Hepatocyte (in vitro differentiated cells): ENCODE data around the gene ARMC7. TPM values are rescaled to one million over a fixed set of nuclear protein-coding genes. Genes with fewer than 3 reads are reported as not detected.
"Not testable (repeated sequence)": the region's sequence is repeated elsewhere in the genome, so short reads cannot be mapped to it uniquely, and the experiment has no call there.

ENCODE experiments used
- DNase-seq: peaks from one replicate; pipeline ENCODE4 v3.0.0-alpha.2; 2016; ENCODE audit warnings: low spot score
- H2AFZ ChIP-seq: fragments of 200-600 bp; sonication (generic); 2 replicates; pipeline ENCODE4 v1.6.0; 2016; ENCODE audit warnings: antibody characterized with exemption, mild to moderate bottlenecking
- H3K27ac ChIP-seq: fragments of 200-600 bp; sonication (generic); 2 replicates; pipeline ENCODE4 v1.5.1; 2016; ENCODE audit warnings: mild to moderate bottlenecking
- H3K27me3 ChIP-seq: fragments of 200-600 bp; sonication (generic); 2 replicates; pipeline ENCODE4 v1.6.1; 2016
- H3K36me3 ChIP-seq: fragments of 200-600 bp; sonication (generic); replicated peaks from 2 replicates; pipeline ENCODE4 v1.5.1; 2016; ENCODE audit warnings: low read depth; ENCODE audit not compliant: insufficient read depth
- H3K4me1 ChIP-seq: fragments of 200-600 bp; sonication (generic); 2 replicates; pipeline ENCODE4 v1.5.1; 2016; ENCODE audit warnings: mild to moderate bottlenecking, moderate library complexity; ENCODE audit not compliant: insufficient read depth
- H3K4me2 ChIP-seq: fragments of 200-600 bp; sonication (generic); 2 replicates; pipeline ENCODE4 v1.6.0; 2016
- H3K4me3 ChIP-seq: fragments of 200-600 bp; sonication (generic); 2 replicates; pipeline ENCODE4 v1.5.1; 2016; ENCODE audit warnings: mild to moderate bottlenecking
- H3K79me2 ChIP-seq: fragments of 200-600 bp; sonication (generic); 2 replicates; pipeline ENCODE4 v1.6.0; 2017; ENCODE audit warnings: mild to moderate bottlenecking
- H3K9me2 ChIP-seq: fragments of 200-600 bp; sonication (generic); replicated peaks from 2 replicates; pipeline ENCODE4 v1.6.0; 2017; ENCODE audit warnings: mild to moderate bottlenecking; ENCODE audit not compliant: insufficient read depth
- H3K9me3 ChIP-seq: fragments of 200-600 bp; sonication (generic); 2 replicates; pipeline ENCODE4 v1.5.1; 2016; ENCODE audit warnings: low read depth, mild to moderate bottlenecking
- H4K20me1 ChIP-seq: fragments of 200-600 bp; sonication (generic); 2 replicates; pipeline ENCODE4 v1.6.0; 2016; ENCODE audit warnings: mild to moderate bottlenecking; ENCODE audit not compliant: insufficient read depth, poor library complexity, severe bottlenecking
- CTCF ChIP-seq: fragments of 200-600 bp; sonication (generic); IDR thresholded peaks from 2 replicates; pipeline ENCODE4 v1.5.1; 2016; ENCODE audit warnings: antibody characterized with exemption, mild to moderate bottlenecking; ENCODE audit not compliant: poor library complexity
- EZH2 ChIP-seq: fragments of 200-600 bp; sonication (generic); IDR thresholded peaks from 2 replicates; pipeline ENCODE4 v1.6.1; 2016; ENCODE audit warnings: antibody characterized with exemption, mild to moderate bottlenecking, borderline replicate concordance
- EZH2phosphoT487 ChIP-seq: fragments of 200-600 bp; sonication (generic); IDR thresholded peaks from one replicate; pipeline ENCODE4 v1.6.1; 2018; ENCODE audit warnings: antibody characterized with exemption, mild to moderate bottlenecking, low read depth, moderate library complexity; ENCODE audit not compliant: unreplicated experiment, severe bottlenecking
- WGBS: methylation state at CpG from one replicate; pipeline ENCODE4 v1.1.6; 2016; ENCODE audit warnings: low lambda C conversion rate; ENCODE audit errors: missing lambda C conversion rate; 5-methylcytosine and 5-hydroxymethylcytosine counted together
- polyA plus RNA-seq: library from polyadenylated mRNA; unstranded; fragments of >200 nt; fragmentation: Nextera tagmentation; extraction: Ambion mirVana; gene quantifications from 2 replicates; pipeline ENCODE4 v1.2.1, GENCODE V29; 2016
- total RNA-seq: library from RNA; depleted of rRNA; stranded (reverse); fragments of >200 nt; gene quantifications from 2 replicates; pipeline ENCODE4 v1.2.3, GENCODE V29; 2014

Gene ARMC7
- total and polyA plus RNA-seq, 2 experiments from 2014 or later, result 3.5 to 4.0 TPM

DNA sequence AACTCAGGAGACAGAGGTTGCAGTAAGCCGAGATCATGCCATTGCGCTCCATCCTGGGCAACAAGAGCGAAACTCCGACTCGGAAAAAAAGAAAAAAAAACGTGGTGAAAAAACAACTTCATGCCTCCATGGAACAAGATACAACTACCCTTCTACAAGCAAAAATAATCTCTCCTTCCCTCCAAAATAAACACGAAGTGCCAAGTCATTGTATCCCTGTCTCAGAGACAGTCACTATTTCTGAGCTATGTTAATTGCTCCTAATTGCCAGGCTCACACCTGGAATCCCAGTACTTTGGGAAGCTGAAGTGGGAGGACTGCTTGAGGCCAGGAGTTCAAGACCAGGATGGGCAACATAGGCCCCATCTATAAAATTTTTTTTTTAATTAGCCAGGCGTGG, 41.0 kb upstream of the ARMC7 start:
- no peaks in the 10 kb centered on the region for H3K36me3 ChIP-seq
- no peak overlapping the region for H3K4me2 ChIP-seq
- no peaks in the 10 kb centered on the region for H3K79me2 ChIP-seq
- no peak overlapping the region for H3K4me3 ChIP-seq
- WGBS, result 83% methylated on average over 8 of the region's 8 CpGs
- no peaks in the 10 kb centered on the region for H3K9me2 ChIP-seq
- no peaks in the 10 kb centered on the region for H4K20me1 ChIP-seq
- no peaks in the 10 kb centered on the region for H3K9me3 ChIP-seq
- H2AFZ ChIP-seq, result no peak overlapping the region
- no peaks in the 10 kb centered on the region for H3K27me3 ChIP-seq
- no peak for DNase-seq
- no peak overlapping the region for H3K27ac ChIP-seq
- no peak for TF ChIP-seq EZH2
- no peak for TF ChIP-seq EZH2phosphoT487
- peaks cover 3% of the 10 kb centered on the region for H3K4me1 ChIP-seq

DNA sequence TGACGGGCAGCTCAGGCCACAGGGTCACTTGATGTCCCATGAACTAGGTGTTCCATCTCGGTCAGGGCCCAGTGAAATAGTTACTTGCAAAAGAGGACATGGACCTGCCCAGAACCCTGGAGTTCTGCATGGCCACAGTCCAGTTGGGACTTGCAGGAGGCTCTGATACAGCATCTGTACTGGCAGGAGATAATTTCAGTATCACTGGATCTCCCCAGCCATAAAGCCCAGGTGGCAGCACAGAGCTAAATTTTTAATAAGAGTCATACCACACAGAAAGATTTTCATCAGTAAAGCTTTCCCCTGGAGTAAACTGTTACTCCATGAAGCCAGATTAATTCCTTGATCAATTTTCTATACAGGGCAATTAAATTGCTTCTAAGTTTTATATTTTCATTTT, 40.0 kb upstream of the ARMC7 start:
- no peaks in the 10 kb centered on the region for H4K20me1 ChIP-seq
- 98% methylated on average over 2 of the region's 2 CpGs for WGBS

GRCh38 chr17:75071478-75072271, 38.1 kb upstream of the ARMC7 start:
- not testable (repeated sequence) for H4K20me1 ChIP-seq, H3K36me3 ChIP-seq, DNase-seq, H3K27ac ChIP-seq, H3K27me3 ChIP-seq, H3K4me1 ChIP-seq, H3K79me2 ChIP-seq, H3K9me2 ChIP-seq, H3K4me2 ChIP-seq, H3K4me3 ChIP-seq, H3K9me3 ChIP-seq, H2AFZ ChIP-seq
- WGBS, result 83% methylated on average over 8 of the region's 8 CpGs

More for the DNA sequence above, 40.0 kb upstream of the ARMC7 start:
- no peaks in the 10 kb centered on the region for H3K27me3 ChIP-seq
- H3K4me2 ChIP-seq, result no peak overlapping the region
- H3K36me3 ChIP-seq, result no peaks in the 10 kb centered on the region
- H3K9me2 ChIP-seq, result no peaks in the 10 kb centered on the region
- no peak overlapping the region for H3K4me3 ChIP-seq
- no peak overlapping the region for H2AFZ ChIP-seq
- no peaks in the 10 kb centered on the region for H3K9me3 ChIP-seq
- TF ChIP-seq CTCF, result peak; percentile 32
- TF ChIP-seq EZH2phosphoT487, result no peak
- no peak overlapping the region for H3K27ac ChIP-seq
- H3K79me2 ChIP-seq, result no peaks in the 10 kb centered on the region
- DNase-seq, result no peak
- H3K4me1 ChIP-seq, result peaks cover 7% of the 10 kb centered on the region

DNA sequence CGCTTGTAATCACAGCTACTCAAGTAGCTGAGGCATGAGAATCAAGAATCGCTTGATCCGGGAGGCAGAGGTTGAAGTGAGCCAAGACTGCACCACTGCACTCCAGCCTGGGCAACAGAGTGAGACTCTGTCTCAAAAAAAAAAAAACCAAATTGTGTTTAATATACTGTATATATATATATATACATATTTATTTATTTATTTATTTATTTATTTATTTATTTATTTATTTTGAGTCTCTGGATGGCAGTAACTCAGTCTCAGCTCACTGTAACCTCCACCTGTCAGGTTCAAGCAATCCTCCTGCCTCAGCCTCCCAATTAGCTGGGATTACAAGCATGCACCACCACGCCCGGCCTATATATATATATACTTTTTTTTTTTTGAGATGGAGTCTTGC, 36.9 kb upstream of the ARMC7 start:
- not testable (repeated sequence) for H3K9me2 ChIP-seq, DNase-seq, H3K27ac ChIP-seq, H3K9me3 ChIP-seq, H4K20me1 ChIP-seq, H3K4me2 ChIP-seq, H3K79me2 ChIP-seq, H3K36me3 ChIP-seq, H3K27me3 ChIP-seq, H2AFZ ChIP-seq, H3K4me3 ChIP-seq
- peaks cover 12% of the 10 kb centered on the region for H3K4me1 ChIP-seq
- 95% methylated on average over 5 of the region's 5 CpGs for WGBS

- Histone ChIP-seq H2AFZ (no peak overlapping the region), H4K20me1 (no peaks in the 10 kb centered on the region), H3K4me2 (no peak overlapping the region), H3K27me3 (no peaks in the 10 kb centered on the region), H3K4me1 (peaks cover 19% of the 10 kb centered on the region), H3K9me2 (no peaks in the 10 kb centered on the region), H3K36me3 (no peaks in the 10 kb centered on the region), H3K79me2 (no peaks in the 10 kb centered on the region), H3K4me3 (no peak overlapping the region), H3K27ac (peak overlapping the region; percentile 67), H3K9me3 (no peaks in the 10 kb centered on the region)
- 60% methylated on average over 5 of the region's 5 CpGs for WGBS
- TF ChIP-seq CTCF, result no peak
- no peak for TF ChIP-seq EZH2
- TF ChIP-seq EZH2phosphoT487, result no peak
- peak; percentile 65 for DNase-seq
Observed at GRCh38 chr17:75073618-75074047, 36.1 kb upstream of the ARMC7 start.
